LNCAP (cell line): ENCODE results near the gene CILP2.

ENCODE experiments used
- TF ChIP-seq, protein P1 (sequence below): fragments of 450-650 bp; IDR thresholded peaks from 2 replicates; pipeline ENCODE4 v1.5.1; 2017; ENCODE audit warnings: mild to moderate bottlenecking

The CILP2 gene

DNA sequence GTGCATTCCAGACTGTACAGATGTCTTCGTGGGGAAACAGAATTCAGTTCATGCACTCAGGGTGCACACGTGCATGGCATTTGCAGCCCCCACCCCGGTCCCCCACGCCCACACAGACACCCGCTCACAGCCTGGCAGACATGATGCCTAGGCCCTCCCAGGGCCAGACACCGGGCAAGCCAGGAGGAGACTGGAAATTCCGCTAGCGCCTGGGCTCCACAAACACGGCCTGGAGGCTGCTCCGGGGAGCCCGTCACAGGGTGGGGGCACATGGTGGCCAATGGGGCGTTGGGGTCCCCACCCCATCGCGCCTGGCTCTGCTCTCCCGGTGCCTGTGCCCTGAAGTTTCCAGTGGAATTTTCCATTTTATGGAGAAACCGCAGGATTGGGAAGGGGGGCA lies 3.6 kb downstream of the CILP2 start:
- TF ChIP-seq, protein P1, sequence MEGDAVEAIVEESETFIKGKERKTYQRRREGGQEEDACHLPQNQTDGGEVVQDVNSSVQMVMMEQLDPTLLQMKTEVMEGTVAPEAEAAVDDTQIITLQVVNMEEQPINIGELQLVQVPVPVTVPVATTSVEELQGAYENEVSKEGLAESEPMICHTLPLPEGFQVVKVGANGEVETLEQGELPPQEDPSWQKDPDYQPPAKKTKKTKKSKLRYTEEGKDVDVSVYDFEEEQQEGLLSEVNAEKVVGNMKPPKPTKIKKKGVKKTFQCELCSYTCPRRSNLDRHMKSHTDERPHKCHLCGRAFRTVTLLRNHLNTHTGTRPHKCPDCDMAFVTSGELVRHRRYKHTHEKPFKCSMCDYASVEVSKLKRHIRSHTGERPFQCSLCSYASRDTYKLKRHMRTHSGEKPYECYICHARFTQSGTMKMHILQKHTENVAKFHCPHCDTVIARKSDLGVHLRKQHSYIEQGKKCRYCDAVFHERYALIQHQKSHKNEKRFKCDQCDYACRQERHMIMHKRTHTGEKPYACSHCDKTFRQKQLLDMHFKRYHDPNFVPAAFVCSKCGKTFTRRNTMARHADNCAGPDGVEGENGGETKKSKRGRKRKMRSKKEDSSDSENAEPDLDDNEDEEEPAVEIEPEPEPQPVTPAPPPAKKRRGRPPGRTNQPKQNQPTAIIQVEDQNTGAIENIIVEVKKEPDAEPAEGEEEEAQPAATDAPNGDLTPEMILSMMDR: no peak

DNA sequence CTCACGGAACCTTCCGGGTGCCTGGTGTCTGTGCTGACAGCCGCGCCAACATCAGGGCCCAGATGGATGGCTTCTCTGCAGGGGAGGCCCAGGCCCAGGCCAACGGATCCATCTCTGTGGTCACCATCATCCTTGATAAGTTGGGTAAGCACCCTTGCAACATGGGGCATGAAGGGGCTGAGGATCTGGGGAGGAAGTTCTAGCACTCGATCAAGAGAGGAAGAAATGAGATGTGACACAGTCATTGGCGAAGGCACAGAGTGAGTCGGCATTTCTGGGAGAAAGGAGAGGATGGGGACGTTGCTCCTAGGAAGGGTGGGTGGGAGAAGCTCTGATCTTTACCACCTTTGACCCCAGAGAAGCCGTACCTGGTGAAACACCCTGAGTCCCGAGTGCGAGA lies 4.4 kb downstream of the CILP2 start:
- TF ChIP-seq, protein P1: no peak

DNA sequence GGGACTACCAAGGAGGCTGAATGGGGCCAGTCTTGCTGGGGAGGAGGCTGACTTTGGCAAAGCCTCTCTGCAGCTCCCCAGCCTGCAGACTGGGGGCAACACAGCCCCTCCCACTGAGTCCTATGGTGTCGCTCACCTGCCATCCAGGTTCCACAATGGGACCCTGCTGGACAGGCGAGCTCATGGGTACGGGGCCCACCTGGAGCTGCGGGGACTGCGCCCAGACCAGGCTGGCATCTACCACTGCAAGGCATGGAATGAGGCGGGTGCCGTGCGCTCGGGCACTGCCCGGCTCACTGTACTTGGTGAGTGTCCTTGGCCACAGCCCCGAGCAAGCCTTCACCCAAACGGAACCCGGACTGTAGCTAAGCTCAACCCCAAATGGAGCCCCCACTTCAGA lies 5.0 kb downstream of the CILP2 start:
- TF ChIP-seq, protein P1: no peak

DNA sequence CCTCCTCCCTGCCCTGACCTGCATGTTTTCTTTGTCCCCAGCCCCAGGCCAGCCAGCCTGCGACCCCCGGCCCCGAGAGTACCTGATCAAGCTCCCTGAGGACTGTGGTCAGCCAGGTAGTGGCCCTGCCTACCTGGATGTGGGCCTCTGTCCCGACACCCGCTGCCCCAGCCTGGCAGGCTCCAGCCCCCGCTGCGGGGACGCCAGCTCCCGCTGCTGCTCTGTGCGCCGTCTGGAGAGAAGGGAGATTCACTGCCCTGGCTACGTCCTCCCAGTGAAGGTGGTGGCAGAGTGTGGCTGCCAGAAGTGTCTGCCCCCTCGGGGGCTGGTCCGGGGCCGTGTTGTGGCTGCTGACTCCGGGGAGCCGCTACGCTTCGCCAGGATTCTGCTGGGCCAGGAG lies 5.6 kb downstream of the CILP2 start:
- TF ChIP-seq, protein P1: no peak

DNA sequence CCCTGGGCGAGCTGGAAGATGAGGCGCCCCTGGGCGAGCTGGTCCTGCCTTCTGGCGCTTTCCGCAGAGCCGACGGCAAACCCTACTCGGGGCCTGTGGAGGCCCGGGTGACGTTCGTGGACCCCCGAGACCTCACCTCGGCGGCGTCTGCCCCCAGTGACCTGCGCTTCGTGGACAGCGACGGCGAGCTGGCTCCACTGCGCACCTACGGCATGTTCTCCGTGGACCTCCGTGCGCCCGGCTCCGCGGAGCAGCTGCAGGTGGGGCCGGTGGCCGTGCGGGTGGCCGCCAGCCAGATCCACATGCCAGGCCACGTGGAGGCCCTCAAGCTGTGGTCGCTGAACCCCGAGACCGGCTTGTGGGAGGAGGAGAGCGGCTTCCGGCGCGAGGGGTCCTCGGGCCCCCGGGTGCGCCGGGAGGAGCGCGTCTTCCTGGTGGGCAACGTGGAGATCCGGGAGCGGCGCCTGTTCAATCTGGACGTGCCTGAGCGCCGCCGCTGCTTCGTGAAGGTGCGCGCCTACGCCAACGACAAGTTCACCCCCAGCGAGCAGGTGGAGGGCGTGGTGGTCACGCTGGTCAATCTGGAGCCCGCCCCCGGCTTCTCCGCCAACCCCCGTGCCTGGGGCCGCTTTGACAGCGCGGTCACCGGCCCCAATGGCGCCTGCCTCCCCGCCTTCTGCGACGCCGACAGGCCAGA lies 6.3 kb downstream of the CILP2 start:
- TF ChIP-seq, protein P1: no peak

DNA sequence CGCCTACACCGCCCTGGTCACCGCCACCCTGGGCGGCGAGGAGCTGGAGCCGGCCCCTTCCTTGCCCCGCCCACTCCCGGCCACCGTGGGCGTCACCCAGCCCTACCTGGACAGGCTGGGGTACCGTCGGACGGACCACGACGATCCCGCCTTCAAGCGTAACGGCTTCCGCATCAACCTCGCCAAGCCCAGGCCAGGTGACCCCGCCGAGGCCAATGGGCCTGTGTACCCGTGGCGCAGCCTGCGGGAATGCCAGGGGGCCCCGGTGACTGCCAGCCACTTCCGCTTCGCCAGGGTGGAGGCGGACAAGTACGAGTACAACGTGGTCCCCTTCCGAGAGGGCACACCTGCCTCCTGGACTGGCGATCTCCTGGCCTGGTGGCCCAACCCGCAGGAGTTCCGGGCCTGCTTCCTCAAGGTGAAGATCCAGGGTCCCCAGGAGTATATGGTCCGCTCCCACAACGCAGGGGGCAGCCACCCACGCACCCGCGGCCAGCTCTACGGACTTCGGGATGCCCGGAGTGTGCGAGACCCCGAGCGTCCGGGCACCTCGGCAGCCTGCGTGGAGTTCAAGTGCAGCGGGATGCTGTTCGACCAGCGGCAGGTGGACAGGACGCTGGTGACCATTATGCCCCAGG lies 7.0 kb downstream of the CILP2 start:
- TF ChIP-seq, protein P1: no peak

DNA sequence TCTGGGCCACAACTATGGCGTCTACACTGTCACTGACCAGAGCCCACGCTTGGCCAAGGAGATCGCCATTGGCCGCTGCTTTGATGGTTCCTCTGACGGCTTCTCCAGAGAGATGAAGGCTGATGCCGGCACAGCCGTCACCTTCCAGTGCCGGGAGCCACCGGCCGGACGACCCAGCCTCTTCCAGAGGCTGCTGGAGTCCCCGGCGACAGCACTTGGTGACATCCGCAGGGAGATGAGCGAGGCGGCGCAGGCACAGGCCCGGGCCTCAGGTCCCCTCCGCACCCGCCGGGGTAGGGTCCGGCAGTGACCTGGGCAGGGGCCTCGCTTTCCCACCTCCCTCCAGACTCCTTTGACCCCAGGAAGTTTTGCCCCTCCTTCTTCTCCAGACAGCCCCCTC lies 7.6 kb downstream of the CILP2 start:
- TF ChIP-seq, protein P1: no peak

DNA sequence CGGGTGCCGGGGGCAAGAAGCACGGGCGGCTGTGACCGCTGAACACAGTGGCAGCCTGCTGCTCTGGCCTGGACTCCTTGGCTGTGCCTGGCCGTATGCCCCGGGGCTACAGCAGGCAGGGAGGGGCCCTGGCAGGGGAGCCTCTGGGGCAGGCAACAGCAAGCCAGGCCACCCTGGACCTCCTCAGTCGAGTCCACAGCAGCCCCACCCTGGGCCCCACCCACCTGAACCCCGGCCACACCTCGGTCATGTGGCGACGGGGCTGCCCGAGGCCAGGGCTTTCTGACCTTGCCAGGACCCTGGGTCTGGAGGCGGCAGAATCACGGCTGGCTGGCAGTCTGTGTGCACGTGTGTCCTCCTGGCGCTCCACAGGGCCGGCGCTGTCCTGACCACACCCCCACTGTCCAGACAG lies 8.7 kb downstream of the CILP2 start:
- TF ChIP-seq, protein P1: no peak
